ENCODE results near the gene GRSF1. TPM values are rescaled to one million over a fixed set of nuclear protein-coding genes. Genes with fewer than 3 reads are reported as not detected.

GRSF1 gene
- total RNA-seq, 1 experiment from 2014 or later, result 108 TPM

DNA sequence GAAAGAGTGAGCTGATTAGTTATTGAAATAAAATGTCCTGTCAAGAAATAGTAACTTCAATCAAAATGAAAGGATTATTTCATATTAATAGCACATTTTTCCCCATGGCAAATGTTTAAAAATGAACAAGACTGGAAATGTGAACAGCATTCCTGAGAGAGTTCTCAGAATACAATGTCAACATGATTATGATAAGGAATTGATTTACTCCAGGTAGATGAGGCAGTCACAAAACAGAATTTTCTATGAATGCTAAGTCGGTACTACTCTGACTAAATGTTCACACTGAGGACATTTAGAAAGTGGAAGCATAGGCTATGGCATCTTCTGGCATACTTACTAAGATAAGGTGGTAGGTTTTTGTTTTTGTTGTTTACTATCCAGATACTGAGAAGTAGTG lies 19.4 kb upstream of the GRSF1 start:
- no peak overlapping the region for H2BK12ac ChIP-seq (ENCODE audit: insufficient read length, low read depth, low read length)
- H2BK15ac ChIP-seq (ENCODE audit: low read depth, low read length), result no peak overlapping the region
- H2AK5ac ChIP-seq (ENCODE audit: insufficient read length, low read length), result no peak overlapping the region
- H3K27me3 ChIP-seq (ENCODE audit: insufficient read depth, low read length), result no peaks in the 10 kb centered on the region; the same call in 1 of the 2 replicates
- no peak overlapping the region for H4K5ac ChIP-seq (ENCODE audit: insufficient read length, low read depth, low read length)
- no peak overlapping the region for H2BK120ac ChIP-seq (ENCODE audit: low read depth, low read length, poor library complexity, severe bottlenecking)
- H3K79me1 ChIP-seq (ENCODE audit: insufficient read depth, low read depth, low read length, poor library complexity, severe bottlenecking), result no peaks in the 10 kb centered on the region
- Mint-ChIP-seq H3K27me3 (ENCODE audit: low read depth) (no peaks in the 10 kb centered on the region), H3K9me3 (no peaks in the 10 kb centered on the region), H3K27ac (no peak overlapping the region), H3K36me3 (ENCODE audit: insufficient read depth in 1 of 3, low read depth in 3 of 3) (no peaks in the 10 kb centered on the region; a peak in 1 of 7 replicates), H3K4me1 (peaks cover 16 to 19% of the 10 kb centered on the region in 2 experiments), H3K4me3 (no peak overlapping the region)
- no peak overlapping the region for H3K9ac ChIP-seq (ENCODE audit: extremely low read depth, insufficient read length, low read length)
- H3K27ac ChIP-seq (ENCODE audit: insufficient read length, low read depth, low read length), result no peak overlapping the region
- H4K8ac ChIP-seq (replicated peaks; ENCODE audit: insufficient read length, low read depth, low read length), result no peak overlapping the region
- no peak overlapping the region for H3K4ac ChIP-seq (ENCODE audit: low read depth, low read length)
- no peaks in the 10 kb centered on the region; the same call in 1 of the 2 replicates for H3K4me1 ChIP-seq (ENCODE audit: insufficient read depth, low read length)
- H3K14ac ChIP-seq (ENCODE audit: insufficient read depth, low read length), result no peak overlapping the region
- TF ChIP-seq, protein P1, sequence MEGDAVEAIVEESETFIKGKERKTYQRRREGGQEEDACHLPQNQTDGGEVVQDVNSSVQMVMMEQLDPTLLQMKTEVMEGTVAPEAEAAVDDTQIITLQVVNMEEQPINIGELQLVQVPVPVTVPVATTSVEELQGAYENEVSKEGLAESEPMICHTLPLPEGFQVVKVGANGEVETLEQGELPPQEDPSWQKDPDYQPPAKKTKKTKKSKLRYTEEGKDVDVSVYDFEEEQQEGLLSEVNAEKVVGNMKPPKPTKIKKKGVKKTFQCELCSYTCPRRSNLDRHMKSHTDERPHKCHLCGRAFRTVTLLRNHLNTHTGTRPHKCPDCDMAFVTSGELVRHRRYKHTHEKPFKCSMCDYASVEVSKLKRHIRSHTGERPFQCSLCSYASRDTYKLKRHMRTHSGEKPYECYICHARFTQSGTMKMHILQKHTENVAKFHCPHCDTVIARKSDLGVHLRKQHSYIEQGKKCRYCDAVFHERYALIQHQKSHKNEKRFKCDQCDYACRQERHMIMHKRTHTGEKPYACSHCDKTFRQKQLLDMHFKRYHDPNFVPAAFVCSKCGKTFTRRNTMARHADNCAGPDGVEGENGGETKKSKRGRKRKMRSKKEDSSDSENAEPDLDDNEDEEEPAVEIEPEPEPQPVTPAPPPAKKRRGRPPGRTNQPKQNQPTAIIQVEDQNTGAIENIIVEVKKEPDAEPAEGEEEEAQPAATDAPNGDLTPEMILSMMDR (conservative IDR thresholded peaks at IDR 0.05), result no peak
- no peak overlapping the region for H3T11ph ChIP-seq (ENCODE audit: low read length)
- H3K9me3 ChIP-seq (ENCODE audit: control insufficient read depth, low read depth, low read length), result no peaks in the 10 kb centered on the region
- no peak overlapping the region for H2BK20ac ChIP-seq (ENCODE audit: low read depth, low read length, poor library complexity, severe bottlenecking)
- DNase-seq, result no peak
- no peak overlapping the region for H2AFZ ChIP-seq (ENCODE audit: low read length)
- no CpG with 5 or more reads among the region's 1 CpG for WGBS (ENCODE audit: extremely low coverage, insufficient read length, low lambda C conversion rate)
- H4K91ac ChIP-seq (ENCODE audit: insufficient read length, low read depth, low read length), result no peak overlapping the region
- no peak overlapping the region for H3K18ac ChIP-seq (ENCODE audit: insufficient read length, low read depth, low read length)
- H2BK5ac ChIP-seq (ENCODE audit: insufficient read length, low read length), result no peak overlapping the region
- no peaks in the 10 kb centered on the region; the same call in 1 of the 2 replicates for H3K79me2 ChIP-seq (ENCODE audit: insufficient read depth, low read length)
- H3K23me2 ChIP-seq (ENCODE audit: insufficient read length, low read depth, low read length, poor library complexity, severe bottlenecking), result no peaks in the 10 kb centered on the region
- H3K56ac ChIP-seq (ENCODE audit: insufficient read length, low read depth, low read length), result no peak overlapping the region
- H3K23ac ChIP-seq (ENCODE audit: insufficient read length, low read depth, low read length), result no peak overlapping the region
- H3K4me2 ChIP-seq (ENCODE audit: insufficient read depth, insufficient read length, low read length), result no peak overlapping the region
- no peaks in the 10 kb centered on the region for H4K20me1 ChIP-seq (ENCODE audit: control insufficient read depth, insufficient read depth, insufficient read length)
